Activated CD4-positive, alpha-beta T cell treated with anti-CD3 and anti-CD28 coated beads, Interleukin-2, amount 50 U/mL, for 4 hours (primary cell): ENCODE measurements around the gene USP10.
"Not testable (repeated sequence)": the region's sequence is repeated elsewhere in the genome, so short reads cannot be mapped to it uniquely, and the experiment has no call there.

Experiments used
- DNase-seq, 2 experiments: peaks; one replicate each; pipeline ENCODE4 v3.0.0-alpha.2; 2020

USP10 gene

DNA sequence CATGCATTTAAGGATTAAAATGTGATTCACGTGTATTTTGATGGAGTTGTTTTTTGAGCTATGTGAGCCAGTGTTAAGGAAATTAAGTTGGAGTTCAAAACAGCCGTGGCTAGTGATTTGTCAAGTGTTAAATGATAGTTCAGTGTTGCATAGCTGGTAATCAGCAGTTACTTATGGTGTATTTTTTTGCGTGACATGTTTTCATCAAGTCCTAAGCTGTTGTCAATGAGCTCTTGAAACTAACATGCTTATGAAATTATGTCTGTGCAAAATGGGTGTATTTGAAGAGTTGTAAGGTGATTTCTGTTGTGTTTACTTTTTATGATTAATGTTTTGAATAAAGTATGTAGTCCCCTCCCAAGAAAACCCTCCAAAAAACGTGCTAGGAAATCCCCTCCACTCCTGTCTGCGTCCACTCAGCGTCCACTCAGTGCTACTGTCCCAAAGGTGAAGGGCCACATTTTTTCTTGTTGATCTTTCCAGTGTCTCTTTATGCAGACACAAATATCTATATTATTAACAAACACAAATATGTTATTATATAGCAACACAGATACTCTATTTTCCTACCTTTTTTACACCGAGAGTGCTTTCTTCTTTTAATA, 30.0 kb downstream of the USP10 start:
- no peak for DNase-seq

DNA sequence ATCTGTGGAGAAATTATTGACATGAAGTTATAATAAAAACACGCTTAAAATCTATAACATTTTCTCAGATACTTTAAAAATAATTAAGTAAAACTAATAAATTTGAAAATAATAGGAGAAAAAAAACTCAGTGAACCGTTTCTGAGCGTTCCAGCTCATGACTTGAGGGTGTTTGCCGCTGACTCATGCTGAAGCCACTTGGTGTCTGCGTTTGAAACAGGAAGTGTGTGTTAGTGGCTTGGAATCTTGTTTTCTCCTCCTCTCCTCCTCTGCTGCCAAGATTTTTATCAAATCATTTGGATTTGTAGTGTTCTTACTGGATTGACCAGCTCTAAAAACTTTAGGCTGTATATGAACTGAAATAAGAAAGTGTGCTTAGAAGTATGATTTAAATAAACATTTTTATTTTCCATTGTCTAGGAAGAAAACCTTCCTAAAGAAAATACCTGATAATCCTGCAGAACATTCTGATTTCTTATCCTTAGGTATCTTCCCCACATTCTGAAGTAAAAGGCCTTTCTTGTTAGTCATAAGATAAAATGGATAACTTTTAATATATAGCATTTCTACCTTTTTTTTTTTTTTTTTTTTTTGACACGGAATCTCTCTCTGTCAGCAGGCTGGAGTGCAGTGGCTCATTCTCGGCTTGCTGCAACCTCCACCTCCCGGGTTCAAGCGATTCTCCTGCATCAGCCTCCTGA, 30.8 kb downstream of the USP10 start:
- DNase-seq = peak; percentile 22 to 26

DNA sequence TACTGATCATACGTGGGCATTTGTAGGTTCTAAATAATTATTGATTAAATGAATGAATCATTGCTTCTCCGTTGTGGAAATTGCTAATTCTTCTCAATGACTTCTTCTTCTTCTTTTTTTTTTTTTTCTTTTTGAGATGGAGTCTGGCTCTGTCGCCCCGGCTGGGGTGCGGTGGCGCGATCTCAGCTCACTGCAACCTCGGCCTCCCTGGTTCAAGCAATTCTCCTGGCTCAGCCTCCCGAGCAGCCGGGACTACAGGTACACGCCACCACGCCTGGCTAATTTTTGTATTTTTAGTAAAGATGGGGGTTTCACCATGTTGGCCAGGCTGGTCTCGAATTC, 32.5 kb downstream of the USP10 start:
- DNase-seq = not testable (repeated sequence)

DNA sequence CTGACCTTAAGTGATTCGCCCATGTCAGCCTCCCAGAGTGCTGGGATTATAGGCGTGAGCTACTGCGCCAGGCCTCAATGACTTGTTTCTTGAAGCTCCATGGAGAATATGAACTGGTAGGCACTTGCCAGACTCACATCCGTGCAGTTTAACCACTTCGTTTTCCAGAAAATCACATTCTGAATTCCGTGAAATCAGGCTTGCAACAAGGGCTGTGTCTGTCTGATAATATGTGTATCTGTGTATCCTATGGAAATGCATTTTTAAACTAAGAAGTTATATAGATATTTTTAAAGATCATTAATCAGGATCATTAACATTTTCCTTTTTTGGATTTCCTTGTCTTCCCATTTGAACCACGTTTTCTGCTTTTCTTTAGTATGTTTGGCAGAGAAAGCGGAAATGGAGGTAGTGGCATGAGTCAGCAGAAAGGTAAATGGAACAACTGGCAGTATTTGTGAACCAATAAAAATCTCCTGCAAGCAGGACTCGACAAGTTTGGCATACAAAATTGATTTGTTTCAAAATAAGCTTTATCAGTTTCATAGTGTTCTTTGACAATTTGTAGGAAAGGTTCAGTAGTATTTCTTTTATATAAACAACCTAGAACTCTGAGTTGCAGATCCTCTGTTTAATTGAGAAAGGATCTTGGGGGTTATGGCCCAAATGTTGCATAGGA, 33.0 kb downstream of the USP10 start:
- DNase-seq = no peak

DNA sequence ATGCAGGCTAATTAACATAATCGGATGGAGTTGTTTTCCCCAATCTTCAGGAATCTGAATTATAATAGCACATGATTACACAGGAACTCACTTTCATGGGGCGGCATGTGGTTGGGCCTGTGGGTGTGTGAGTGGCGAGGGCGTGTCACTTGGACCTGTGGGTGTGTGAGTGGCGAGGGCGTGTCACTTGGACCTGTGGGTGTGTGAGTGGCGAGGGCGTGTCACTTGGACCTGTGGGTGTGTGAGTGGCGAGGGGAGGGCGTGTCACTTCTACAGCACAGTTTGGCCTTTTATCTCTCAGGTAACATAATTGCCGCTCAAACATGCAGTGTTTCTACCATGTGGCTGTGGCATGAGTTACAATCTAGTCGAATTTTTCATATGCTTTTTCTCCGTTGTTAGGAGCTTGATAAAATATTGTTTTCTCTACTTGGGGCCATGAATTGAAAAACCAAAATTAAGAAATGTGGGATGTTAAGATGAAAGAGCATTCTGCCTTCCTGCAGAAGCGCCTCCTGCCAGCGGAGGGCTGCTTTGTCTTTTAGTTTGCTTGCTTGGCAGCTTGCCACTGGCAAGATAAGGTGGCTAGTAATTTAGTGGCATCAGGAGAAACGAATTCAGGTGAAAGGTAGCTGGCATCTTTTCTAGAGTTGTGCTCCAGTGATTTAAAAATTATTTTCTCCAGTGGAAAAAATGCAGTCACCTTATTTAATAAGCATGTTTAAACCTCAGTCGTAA, 36.2 kb downstream of the USP10 start:
- peak; percentile 38 to 46 for DNase-seq

DNA sequence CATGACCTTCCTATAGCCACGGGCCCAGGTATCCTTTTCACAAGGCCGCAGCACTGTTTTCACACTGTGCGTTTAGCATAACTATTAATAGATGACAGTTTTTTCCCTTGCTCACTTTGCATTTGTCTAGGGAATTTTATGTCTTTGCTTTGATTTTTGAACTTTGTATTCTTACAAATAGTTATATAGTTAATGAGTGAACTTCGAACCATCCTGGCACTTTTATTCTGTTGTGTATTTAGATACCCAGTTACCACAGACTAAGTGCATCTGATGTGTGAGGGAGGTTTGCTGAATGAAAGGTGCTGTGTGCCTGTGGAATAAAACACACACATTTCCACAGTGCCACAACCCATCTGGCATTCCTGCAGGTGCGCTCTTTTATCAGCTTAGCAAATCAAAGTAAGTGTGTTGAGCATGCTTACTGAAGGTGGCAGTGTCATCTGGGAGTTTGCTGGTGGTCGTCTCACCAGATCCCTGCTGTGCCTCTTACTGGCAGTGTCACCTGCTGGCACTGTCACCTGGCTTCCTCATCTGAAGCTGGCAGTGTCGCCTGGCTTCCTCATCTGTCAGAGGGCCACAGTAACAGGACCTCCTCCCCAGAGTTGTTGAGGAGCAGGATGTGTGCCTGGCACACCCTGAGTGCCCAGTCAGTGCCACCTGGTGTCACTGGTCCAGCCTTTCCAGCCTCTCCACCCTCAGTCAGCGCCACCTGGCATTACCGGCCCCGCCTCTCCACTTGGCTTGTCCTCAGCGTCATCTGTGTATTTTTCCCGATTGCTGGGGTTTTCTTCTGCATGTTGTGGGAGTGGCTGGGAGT, 37.6 kb downstream of the USP10 start:
- DNase-seq = no peak

DNA sequence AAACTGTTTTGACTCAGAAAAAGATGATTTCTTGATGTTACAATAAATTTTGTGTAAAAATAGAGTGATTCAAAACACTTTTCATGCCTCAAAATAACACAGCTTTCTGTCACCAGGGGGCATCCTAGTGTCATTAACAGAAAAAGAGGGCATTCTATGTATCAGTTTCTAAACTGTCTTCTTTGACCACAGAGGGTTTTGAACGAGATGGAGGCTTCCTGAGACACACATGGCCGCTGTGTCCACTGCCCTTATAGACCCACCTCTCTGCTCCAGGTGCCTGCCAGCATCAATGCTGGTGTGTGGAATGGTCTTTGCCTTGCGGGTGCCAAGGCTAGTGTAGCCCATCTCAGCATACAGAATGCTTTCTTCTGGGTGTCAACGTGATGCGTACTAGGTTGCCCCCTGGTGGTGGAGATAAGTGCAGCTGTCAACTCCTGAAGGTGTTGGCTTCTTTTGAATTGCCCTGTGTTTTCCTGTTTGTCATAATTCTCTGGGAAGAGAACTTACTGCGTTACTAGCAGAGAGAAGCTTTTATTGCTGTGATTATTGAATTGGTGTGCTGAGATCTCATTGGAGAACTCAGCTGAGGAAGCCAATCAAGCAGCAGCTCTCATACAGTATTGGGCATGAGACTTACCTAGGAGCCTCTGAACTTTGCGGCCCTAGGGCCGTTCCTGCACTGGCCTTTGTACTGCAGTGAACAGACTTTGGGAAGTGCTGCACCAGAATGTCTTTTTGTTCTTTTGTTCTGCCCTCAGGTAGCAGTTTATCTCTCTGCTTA, 38.6 kb downstream of the USP10 start:
- peak; percentile 65 to 72 for DNase-seq

DNA sequence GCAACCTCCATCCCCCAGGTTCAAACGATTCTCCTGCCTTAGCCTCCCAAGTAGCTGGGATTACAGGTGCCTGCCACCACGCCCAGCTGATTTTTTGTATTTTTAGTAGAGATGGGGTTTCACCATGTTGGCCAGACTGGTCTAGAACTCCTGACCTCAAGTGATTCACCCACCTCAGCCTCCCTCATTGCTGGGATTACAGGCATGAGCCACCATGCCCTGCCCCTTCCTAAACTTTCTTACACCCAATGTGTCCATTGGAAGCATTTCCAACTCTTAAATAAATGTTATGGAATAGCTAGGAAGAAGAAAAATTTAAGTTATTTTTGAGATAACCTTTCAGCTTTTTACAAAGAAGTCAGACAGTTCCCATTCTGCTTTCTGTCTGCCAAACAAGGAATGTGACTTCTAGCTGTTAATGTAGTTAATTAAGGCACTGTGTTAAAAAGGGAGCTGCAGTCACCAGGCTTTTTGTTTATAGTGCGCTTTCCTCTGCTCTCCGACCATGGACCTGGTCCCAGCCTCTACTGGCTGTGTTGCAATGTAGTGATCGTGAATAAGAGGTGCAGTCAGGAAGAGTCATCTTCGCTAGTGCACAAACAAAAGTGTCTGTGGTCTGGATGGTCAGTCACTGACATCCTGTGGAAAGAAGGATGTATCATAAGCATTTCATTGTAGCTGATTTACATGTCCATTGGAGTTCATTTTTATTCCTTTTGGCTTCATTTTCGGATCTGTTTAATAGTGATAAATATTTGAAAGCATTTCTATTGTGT, 39.7 kb downstream of the USP10 start:
- DNase-seq = no peak

DNA sequence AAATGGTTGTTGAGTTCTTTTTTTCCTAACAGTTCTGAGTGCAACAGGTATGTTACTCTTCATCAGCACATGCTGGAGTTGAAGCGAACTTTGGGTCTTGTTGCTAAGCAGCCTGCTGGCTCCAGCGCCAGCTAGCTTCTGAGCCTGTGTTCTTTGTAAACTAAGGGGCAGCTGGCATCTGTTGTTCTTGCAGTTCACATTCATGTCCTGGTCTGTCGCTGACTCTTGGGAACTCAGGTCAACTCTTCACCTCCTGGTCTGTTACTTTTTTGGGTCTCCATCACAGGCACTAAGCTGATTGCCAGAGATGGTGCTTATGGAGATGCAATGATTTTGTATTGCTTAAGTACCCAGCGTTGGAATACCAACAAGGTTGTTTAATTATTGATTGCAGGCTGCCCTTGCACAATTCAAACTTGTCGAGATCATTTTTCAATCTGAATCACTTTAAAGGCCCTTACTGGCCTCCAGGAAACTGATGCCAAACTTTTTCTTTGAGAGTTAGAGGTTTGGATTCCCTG, 40.9 kb downstream of the USP10 start:
- no peak for DNase-seq

DNA sequence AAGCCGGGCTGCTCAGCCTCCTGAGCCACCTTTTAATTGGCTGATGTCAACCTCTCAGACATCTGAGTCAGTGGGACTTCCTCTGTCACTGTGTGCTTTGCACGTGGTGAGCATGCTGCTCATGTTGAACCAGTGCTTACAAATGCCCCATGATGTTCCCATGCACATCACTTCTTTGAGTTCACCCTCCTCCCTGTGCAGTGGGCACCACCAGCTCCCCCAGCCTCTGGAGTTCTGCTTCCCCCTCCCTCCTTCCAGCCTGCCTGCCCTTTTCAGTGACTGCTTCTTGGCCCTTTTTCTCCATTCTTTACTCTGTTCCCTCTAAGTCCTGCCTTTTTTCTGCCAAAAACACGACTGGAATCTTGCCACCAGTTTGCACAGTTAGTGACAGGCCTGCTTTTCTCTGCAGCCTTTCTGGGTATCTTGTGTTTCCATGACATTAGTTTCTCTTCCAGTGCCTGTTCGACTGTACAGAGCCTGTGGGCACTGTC, 41.6 kb downstream of the USP10 start:
- DNase-seq = no peak

DNA sequence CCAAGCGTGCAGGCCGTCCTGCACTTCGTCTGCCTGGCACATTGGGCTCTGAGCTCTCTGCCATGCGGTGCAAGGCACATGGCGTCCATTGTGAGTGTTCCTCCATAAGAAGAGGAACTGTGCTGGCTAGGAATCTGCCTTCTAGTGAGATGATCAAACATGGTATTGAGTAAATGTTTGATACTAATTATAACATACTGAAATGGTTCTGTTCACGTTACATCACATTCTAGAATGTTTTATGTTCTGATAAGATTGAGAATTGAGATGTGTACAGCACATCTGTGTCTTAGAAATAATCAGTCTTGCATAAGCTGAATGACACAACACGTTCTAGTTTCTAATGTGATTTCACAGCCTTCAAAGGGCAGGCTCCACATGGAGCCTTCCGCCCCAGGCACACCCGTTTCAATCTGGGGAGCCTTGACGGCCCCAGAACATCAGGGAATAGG, 42.9 kb downstream of the USP10 start:
- no peak for DNase-seq

DNA sequence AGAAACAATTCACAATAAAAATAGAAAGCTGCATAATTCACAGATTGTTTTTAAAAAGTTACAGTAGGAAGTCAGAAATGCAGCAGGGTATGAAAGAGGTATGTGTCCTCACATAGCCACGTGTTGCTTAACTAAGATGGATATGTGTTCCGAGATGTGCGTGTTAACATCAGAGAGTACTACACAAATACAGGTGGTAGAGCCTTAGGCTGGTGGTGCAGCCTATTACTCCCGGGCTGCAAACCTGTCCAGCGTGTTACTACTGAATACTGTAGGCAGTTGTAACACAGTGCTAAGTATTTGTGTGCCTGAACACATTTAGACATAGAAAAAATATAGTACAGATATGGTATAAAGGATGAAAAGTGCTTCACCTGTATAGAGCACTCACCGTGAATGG, 46.4 kb downstream of the USP10 start:
- DNase-seq = no peak

DNA sequence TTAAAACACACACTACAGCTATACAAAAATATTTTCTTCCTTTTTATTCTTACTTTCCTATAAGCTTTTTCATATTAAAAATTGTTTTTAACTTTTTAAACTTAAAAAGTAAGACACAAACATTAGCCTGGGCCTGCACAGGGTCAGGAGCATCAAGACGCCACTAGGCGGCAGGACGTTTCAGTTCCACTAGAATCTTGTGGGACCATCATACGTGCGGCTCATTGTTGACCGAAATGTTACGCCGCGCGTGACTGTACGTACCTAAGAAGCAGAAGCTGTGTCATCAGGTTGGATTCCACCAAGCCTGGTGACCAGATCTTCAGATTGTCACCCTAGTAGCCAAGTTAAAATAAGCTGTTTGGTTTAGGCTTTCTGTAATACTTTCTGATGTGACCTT, 47.1 kb downstream of the USP10 start:
- DNase-seq = no peak

DNA sequence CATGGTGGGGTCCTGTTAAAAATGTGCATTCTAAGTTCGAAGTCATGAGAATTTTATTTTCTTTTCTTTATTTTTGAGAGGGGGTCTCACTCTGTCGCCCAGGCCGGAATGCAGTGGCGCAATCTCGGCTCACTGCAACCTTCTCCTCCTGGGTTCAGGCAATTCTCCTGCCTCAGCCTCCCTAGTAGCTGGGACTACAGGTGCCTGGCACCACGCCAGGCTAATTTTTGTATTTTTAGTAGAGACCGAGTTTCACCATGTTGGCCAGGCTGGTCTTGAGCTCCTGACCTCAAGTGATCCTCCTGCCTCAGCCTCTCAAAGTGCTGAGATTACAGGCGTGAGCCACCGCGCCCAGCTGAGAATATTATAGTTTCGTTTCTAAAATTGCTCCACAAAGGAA, 48.4 kb downstream of the USP10 start:
- DNase-seq = not testable (repeated sequence)

DNA sequence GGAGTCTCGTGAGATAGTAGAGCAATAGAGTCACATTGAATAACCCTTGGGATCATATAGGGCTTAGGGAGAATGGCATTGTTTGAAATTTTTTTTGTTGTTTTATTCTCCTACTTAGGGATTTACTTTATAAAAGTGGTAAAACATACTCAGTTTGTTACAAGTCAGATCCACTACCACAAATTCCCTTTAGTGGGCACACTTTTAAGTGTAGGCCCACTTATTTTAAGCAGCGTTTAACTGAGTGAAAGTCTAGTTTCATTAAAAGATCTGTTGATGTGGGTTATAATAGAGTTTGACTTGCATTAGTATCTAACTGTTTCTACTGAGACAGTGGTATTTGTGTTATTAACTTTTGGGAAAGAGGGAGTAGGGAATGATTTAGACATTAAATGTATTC, 49.3 kb downstream of the USP10 start:
- no peak for DNase-seq

DNA sequence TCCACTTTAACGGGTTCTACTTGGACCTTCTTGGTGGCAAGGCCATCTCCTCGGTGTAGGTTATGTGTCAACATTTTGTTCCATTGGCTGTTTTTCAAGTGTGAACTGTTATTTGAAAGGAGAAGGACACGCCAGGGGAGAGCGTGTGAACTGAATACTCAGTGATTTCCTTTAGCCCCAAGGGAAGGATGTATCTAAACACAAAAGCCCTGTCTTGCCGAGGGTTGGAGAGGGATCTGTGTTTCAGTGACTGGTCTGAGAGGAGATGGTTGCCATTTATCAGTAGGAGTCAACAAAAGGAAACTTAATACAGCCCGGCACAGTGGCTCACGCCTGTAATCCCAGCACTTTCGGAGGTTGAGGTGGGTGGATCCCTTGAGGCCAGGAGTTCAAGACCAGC, 50.0 kb downstream of the USP10 start:
- no peak for DNase-seq

DNA sequence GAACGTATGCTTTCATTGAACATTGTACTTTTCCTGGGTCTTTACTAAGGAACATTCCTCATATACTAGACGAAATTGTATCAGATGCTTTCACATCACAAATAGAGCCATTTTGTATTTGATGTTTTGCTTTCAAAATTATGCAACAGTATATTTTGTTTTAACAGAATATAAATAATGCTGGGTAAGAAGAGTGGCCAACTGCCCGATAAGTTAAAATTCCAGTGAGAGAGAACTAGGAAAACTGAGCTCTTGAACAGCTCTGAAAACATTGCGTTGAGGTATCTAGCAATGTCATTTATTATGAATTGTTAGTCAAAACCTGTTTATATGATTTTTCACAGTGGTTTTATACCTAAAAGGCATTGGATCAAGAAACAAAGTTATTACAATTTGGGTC, 50.8 kb downstream of the USP10 start:
- DNase-seq = no peak

DNA sequence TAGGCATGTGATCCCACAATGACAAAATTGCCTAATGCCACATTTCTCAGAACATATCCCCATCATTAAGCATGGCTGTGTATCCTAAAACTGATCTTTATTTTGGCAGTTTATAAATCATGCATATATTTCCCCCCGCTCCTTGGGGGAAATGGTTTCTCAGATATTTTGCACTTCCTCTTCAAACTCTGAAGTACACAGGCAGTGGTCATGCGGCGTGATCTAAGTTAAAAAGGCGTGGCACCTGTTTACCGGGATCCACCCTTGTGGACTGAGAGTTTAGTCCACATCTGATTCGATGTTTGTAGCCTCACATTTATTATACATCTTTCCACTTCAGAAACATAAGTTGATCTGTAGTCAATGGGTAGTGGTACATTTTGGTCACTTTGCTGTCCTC, 51.4 kb downstream of the USP10 start:
- no peak for DNase-seq

DNA sequence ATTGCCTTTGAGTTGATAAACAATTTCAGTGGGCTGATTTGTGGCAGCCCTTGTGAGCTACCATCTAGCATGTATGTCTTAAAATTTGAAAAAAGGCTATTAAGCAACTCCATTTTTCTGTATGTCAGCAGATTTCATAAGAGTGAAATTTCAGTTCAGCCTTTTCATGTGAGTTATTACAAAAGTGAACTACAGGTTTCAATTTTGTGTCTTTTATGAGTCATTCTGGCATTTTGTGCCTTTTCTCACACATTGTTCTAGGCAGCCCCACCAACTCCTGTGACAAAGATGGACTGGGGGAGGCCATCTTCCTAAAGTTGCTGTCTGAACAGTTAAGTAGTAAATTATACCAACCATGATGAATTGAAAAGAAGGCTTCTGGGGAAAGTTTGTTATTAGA, 52.1 kb downstream of the USP10 start:
- DNase-seq = no peak

DNA sequence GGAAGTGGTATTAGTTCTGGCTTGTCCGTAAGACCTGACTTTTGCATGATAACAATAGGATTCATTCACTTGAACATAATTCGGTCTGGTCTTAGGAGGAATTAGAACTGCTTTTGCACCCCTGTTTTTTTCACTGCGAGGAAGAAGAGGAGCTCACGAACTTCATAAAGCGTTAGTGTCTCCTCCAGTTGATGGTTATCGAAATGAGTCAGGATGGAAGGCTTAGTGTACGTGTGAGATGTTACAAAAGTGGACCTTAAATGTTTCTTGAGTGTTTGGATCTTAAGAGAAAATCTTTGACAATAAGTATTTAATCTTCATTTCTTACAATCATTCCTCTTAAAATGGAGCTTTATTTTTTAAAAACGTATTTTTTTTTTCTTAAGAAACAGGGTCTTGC, 52.8 kb downstream of the USP10 start:
- DNase-seq = no peak
